Coronary artery (tissue), 2 donors: ENCODE measurements around the gene SPATA3.

Experiments used
- DNase-seq: peaks from one replicate; pipeline ENCODE4 v3.0.0-alpha.2; 2017; ENCODE audit warnings: low spot score
- H3K27ac ChIP-seq, 2 donors: fragments of 200-600 bp; sonication (generic); one replicate each; pipeline ENCODE4 v1.5.1; 2016 to 2019
- H3K4me3 ChIP-seq: fragments of 200-600 bp; sonication (generic); 2 replicates; pipeline ENCODE4 v1.5.1; 2016; ENCODE audit warnings: mild to moderate bottlenecking, moderate library complexity
- TF ChIP-seq, protein P1 (sequence below): fragments of 200-600 bp; sonication (generic); IDR thresholded peaks from one replicate; pipeline ENCODE4 v1.5.1; 2019; ENCODE audit warnings: antibody characterized with exemption

The SPATA3 gene

GRCh38 chr2:230951396-230951795 is 44.5 kb upstream of the SPATA3 start:
- DNase-seq = no peak
- TF ChIP-seq, protein P1, sequence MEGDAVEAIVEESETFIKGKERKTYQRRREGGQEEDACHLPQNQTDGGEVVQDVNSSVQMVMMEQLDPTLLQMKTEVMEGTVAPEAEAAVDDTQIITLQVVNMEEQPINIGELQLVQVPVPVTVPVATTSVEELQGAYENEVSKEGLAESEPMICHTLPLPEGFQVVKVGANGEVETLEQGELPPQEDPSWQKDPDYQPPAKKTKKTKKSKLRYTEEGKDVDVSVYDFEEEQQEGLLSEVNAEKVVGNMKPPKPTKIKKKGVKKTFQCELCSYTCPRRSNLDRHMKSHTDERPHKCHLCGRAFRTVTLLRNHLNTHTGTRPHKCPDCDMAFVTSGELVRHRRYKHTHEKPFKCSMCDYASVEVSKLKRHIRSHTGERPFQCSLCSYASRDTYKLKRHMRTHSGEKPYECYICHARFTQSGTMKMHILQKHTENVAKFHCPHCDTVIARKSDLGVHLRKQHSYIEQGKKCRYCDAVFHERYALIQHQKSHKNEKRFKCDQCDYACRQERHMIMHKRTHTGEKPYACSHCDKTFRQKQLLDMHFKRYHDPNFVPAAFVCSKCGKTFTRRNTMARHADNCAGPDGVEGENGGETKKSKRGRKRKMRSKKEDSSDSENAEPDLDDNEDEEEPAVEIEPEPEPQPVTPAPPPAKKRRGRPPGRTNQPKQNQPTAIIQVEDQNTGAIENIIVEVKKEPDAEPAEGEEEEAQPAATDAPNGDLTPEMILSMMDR = no peak
- H3K27ac ChIP-seq = no peak overlapping the region
- H3K4me3 ChIP-seq = no peak overlapping the region

DNA sequence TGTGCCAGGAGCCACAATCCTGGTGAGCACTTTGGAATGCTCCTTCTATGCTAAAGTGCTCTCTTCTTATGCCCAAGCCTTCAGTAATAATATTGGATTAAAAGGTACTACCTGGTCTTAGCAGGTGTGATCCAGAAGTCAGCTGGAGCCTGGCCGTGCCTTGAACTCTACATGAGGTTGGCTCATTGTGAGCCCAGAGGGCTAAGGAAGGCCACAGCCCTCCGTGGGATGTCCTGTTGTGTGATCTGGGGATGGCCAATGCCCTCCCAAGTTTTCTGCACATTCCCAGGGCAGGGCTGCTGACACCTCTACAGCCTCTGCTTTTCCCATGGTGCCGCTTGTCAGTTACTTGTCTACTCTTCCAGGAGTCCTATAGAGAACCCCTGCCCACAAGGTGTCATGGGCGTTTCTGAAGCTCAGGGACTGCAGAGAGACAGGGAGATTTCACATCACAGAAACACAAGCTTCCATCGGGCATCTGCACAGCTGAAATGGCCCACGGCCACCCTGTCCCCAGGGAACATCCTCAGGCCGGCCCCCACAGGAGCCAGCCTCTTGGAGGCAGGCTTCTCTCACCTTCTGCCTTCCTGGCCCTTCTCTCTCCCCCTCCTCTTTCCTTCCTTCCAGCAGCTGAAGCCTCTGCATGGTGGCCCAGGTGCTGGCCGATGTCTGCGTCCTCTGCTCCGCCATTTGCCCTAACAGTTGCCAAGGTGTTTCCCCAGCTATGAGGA is 43.5 kb upstream of the SPATA3 start:
- H3K27ac ChIP-seq = no peak overlapping the region
- TF ChIP-seq, protein P1 = no peak
- DNase-seq = no peak
- no peak overlapping the region for H3K4me3 ChIP-seq

GRCh38 chr2:230953845-230954244 is 42.1 kb upstream of the SPATA3 start:
- Histone ChIP-seq H3K27ac (no peak overlapping the region), H3K4me3 (no peak overlapping the region)
- TF ChIP-seq, protein P1 = no peak
- DNase-seq = no peak

DNA sequence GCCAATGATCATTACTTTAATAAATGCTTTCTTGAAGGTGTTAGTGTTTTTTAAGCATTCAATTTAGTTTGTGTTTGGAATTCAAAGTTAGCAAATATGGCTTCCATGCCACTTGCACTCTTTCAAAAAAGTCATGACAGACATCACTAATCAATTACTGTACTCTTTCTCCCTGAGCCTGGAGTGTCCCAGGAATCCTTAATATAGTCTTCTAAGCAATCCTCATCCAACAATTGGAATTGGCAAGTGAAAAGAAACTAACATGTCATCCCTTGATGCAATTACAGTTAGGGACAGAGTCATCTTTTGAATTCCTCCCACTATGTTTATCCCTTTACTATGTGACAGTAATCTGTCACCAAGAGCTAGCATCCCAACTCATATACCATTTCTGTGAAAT is 41.2 kb upstream of the SPATA3 start:
- TF ChIP-seq, protein P1 = no peak
- DNase-seq = no peak
- H3K27ac ChIP-seq = no peak overlapping the region
- H3K4me3 ChIP-seq = no peak overlapping the region

- TF ChIP-seq, protein P1 = no peak
- DNase-seq = no peak
- no peak overlapping the region for H3K4me3 ChIP-seq
- no peak overlapping the region for H3K27ac ChIP-seq
Measured at GRCh38 chr2:230955163-230955737, 40.7 kb upstream of the SPATA3 start.

GRCh38 chr2:230956827-230957755 is 38.8 kb upstream of the SPATA3 start:
- DNase-seq = no peak
- Histone ChIP-seq H3K27ac (no peak overlapping the region), H3K4me3 (peak overlapping the region; percentile 61)
- TF ChIP-seq, protein P1 = no peak
